H9 (cell line): ENCODE results near the gene PXN. TPM values are rescaled to one million over a fixed set of nuclear protein-coding genes. Genes with fewer than 3 reads are reported as not detected.
A peak's percentile ranks its signal among the peaks of the same experiment; 100 is the strongest.

Source experiments
- DNase-seq: peaks from one replicate; pipeline ENCODE4 v3.0.0-alpha.2; 2017
- H2AFZ ChIP-seq: one replicate; pipeline ENCODE4 v1.6.1; 2013; ENCODE audit warnings: mild to moderate bottlenecking, low read length, control low read depth, moderate library complexity
- H2AK5ac ChIP-seq: 2 replicates; pipeline ENCODE4 v1.6.1; 2013; ENCODE audit warnings: low read length, control low read depth, mixed read lengths; ENCODE audit not compliant: insufficient read length
- H2BK120ac ChIP-seq: one replicate; pipeline ENCODE4 v1.6.1; 2013; ENCODE audit warnings: low read depth, mild to moderate bottlenecking, low read length, control low read depth, inconsistent platforms; ENCODE audit not compliant: poor library complexity, severe bottlenecking
- H2BK12ac ChIP-seq: 2 replicates; pipeline ENCODE4 v1.6.1; 2013; ENCODE audit warnings: low read length, control low read depth, mixed read lengths, low read depth; ENCODE audit not compliant: insufficient read length
- H2BK15ac ChIP-seq: 2 replicates; pipeline ENCODE4 v1.6.1; 2013; ENCODE audit warnings: low read depth, low read length, control low read depth
- H2BK20ac ChIP-seq: one replicate; pipeline ENCODE4 v1.6.1; 2013; ENCODE audit warnings: low read depth, mild to moderate bottlenecking, low read length, control low read depth, inconsistent platforms; ENCODE audit not compliant: poor library complexity, severe bottlenecking
- H2BK5ac ChIP-seq: 2 replicates; pipeline ENCODE4 v1.6.1; 2013; ENCODE audit warnings: low read length, control low read depth, mixed read lengths; ENCODE audit not compliant: insufficient read length
- H3K14ac ChIP-seq: 2 replicates; pipeline ENCODE4 v1.6.1; 2013; ENCODE audit warnings: low read length, control low read depth; ENCODE audit not compliant: insufficient read depth
- H3K18ac ChIP-seq: 2 replicates; pipeline ENCODE4 v1.6.1; 2013; ENCODE audit warnings: low read depth, mild to moderate bottlenecking, mixed read lengths, low read length, control low read depth; ENCODE audit not compliant: insufficient read length
- H3K23ac ChIP-seq: 2 replicates; pipeline ENCODE4 v1.6.1; 2013; ENCODE audit warnings: low read length, control low read depth, mixed read lengths, low read depth; ENCODE audit not compliant: insufficient read length
- H3K23me2 ChIP-seq: 2 replicates; pipeline ENCODE4 v1.6.1; 2013; ENCODE audit warnings: low read depth, mild to moderate bottlenecking, mixed read lengths, low read length, control low read depth; ENCODE audit not compliant: insufficient read length, poor library complexity, severe bottlenecking
- H3K27ac ChIP-seq: 2 replicates; pipeline ENCODE4 v1.5.1; 2013; ENCODE audit warnings: low read length, control low read depth, mixed read lengths, low read depth; ENCODE audit not compliant: insufficient read length
- H3K27me3 ChIP-seq: 2 replicates; pipeline ENCODE4 v1.6.1; 2013; ENCODE audit warnings: low read length, control low read depth, inconsistent platforms; ENCODE audit not compliant: insufficient read depth
- H3K4ac ChIP-seq: 2 replicates; pipeline ENCODE4 v1.6.1; 2013; ENCODE audit warnings: low read depth, mild to moderate bottlenecking, control low read depth, inconsistent platforms, low read length, moderate library complexity
- H3K4me1 ChIP-seq: 2 replicates; pipeline ENCODE4 v1.6.1; 2013; ENCODE audit warnings: low read length, control low read depth, inconsistent platforms; ENCODE audit not compliant: insufficient read depth
- H3K4me2 ChIP-seq: 2 replicates; pipeline ENCODE4 v1.6.1; 2013; ENCODE audit warnings: low read length, control low read depth, mixed read lengths; ENCODE audit not compliant: insufficient read length, insufficient read depth
- H3K56ac ChIP-seq: 2 replicates; pipeline ENCODE4 v1.6.1; 2013; ENCODE audit warnings: low read depth, mild to moderate bottlenecking, mixed read lengths, low read length, control low read depth; ENCODE audit not compliant: insufficient read length
- H3K79me1 ChIP-seq: 2 replicates; pipeline ENCODE4 v1.6.1; 2013; ENCODE audit warnings: low read depth, mild to moderate bottlenecking, moderate library complexity, low read length, control low read depth, inconsistent platforms; ENCODE audit not compliant: insufficient read depth, poor library complexity, severe bottlenecking
- H3K79me2 ChIP-seq: 2 replicates; pipeline ENCODE4 v1.6.1; 2013; ENCODE audit warnings: low read length, control low read depth, inconsistent platforms; ENCODE audit not compliant: insufficient read depth
- H3K9ac ChIP-seq: 2 replicates; pipeline ENCODE4 v1.6.1; 2013; ENCODE audit warnings: low read length, control low read depth, mixed read lengths; ENCODE audit not compliant: insufficient read length; ENCODE audit errors: extremely low read depth
- H3K9me3 ChIP-seq: one replicate; pipeline ENCODE4 v1.6.1; 2013; ENCODE audit warnings: low read depth, low read length, inconsistent platforms; ENCODE audit not compliant: control insufficient read depth
- H3T11ph ChIP-seq: one replicate; pipeline ENCODE4 v1.6.1; 2013; ENCODE audit warnings: mild to moderate bottlenecking, low read length, control low read depth, inconsistent platforms
- H4K20me1 ChIP-seq: one replicate; pipeline ENCODE4 v1.6.1; 2013; ENCODE audit not compliant: control insufficient read depth, insufficient read length, insufficient read depth
- H4K5ac ChIP-seq: 2 replicates; pipeline ENCODE4 v1.6.1; 2013; ENCODE audit warnings: low read depth, mild to moderate bottlenecking, mixed read lengths, low read length, control low read depth; ENCODE audit not compliant: insufficient read length
- H4K8ac ChIP-seq: replicated peaks from 2 replicates; pipeline ENCODE4 v1.6.1; 2013; ENCODE audit warnings: low read length, control low read depth, mixed read lengths, low read depth; ENCODE audit not compliant: insufficient read length
- H4K91ac ChIP-seq: 2 replicates; pipeline ENCODE4 v1.6.1; 2013; ENCODE audit warnings: low read depth, mild to moderate bottlenecking, moderate library complexity, mixed read lengths, low read length, control low read depth; ENCODE audit not compliant: insufficient read length
- H3K27ac Mint-ChIP-seq, 3 experiments: 2 replicates in 2 of 3; 3 replicates in 1 of 3; pipeline ENCODE4 v1.8.0; 2020 to 2021; ENCODE audit warnings: mixed read lengths in 3 of 3, mild to moderate bottlenecking in 1 of 3, moderate library complexity in 1 of 3
- H3K27me3 Mint-ChIP-seq: 2 replicates; pipeline ENCODE4 v1.8.0; 2021; ENCODE audit warnings: low read depth, mild to moderate bottlenecking, moderate library complexity, mixed read lengths
- H3K36me3 Mint-ChIP-seq, 3 experiments: 2 replicates in 2 of 3; 3 replicates in 1 of 3; pipeline ENCODE4 v1.8.0; 2020 to 2021; ENCODE audit warnings: low read depth in 3 of 3, mixed read lengths in 3 of 3; ENCODE audit not compliant: insufficient read depth in 1 of 3
- H3K4me1 Mint-ChIP-seq, 2 experiments: 2 replicates each; pipeline ENCODE4 v1.8.0; 2020; ENCODE audit warnings: mixed read lengths in 2 of 2
- H3K4me3 Mint-ChIP-seq, 2 experiments: 2 replicates in 1 of 2; 3 replicates in 1 of 2; pipeline ENCODE4 v1.8.0; 2020 to 2021; ENCODE audit warnings: mild to moderate bottlenecking in 2 of 2, mixed read lengths in 2 of 2, moderate library complexity in 1 of 2
- H3K9me3 Mint-ChIP-seq, 2 experiments: 2 replicates in 1 of 2; 3 replicates in 1 of 2; pipeline ENCODE4 v1.8.0; 2020; ENCODE audit warnings: mild to moderate bottlenecking in 2 of 2, mixed read lengths in 2 of 2, moderate library complexity in 1 of 2
- CTCF ChIP-seq: fragments of 200-600 bp; sonication (generic); conservative IDR thresholded peaks from 3 replicates; pipeline ENCODE4 v1.8.0; 2021; ENCODE audit warnings: antibody characterized with exemption, mild to moderate bottlenecking
- WGBS: extraction: QIAGEN DNeasy Blood & Tissue Kit; methylation state at CpG from one replicate; pipeline ENCODE4 v1.1.7; 2013; ENCODE audit warnings: missing lambda C conversion rate, low lambda C conversion rate, mixed read lengths; ENCODE audit not compliant: insufficient read length; ENCODE audit errors: extremely low coverage; 5-methylcytosine and 5-hydroxymethylcytosine counted together
- total RNA-seq: library from RNA; stranded (reverse); gene quantifications from 2 replicates; pipeline ENCODE4 v1.2.1, GENCODE V29; 2021

PXN gene
- total RNA-seq, 1 experiment from 2014 or later: 92.8 TPM

GRCh38 chr12:120262852-120263747, 2.4 kb downstream of the PXN start:
- peak overlapping the region; percentile 75 to 87; a peak in 3 of 5 replicates for H3K4me3 Mint-ChIP-seq
- no peaks in the 10 kb centered on the region for H4K20me1 ChIP-seq
- H3K4ac ChIP-seq: no peak overlapping the region
- H3K4me1 ChIP-seq: peaks cover 12% of the 10 kb centered on the region
- no peak overlapping the region for H2BK12ac ChIP-seq
- no peak overlapping the region for H2BK120ac ChIP-seq
- H3K79me1 ChIP-seq: peaks cover 3% of the 10 kb centered on the region
- DNase-seq: peak; percentile 29
- H3K27ac Mint-ChIP-seq: peak overlapping the region in 1 of 3 experiments; percentile 27; a peak in 3 of 7 replicates
- H3K4me2 ChIP-seq: peak overlapping the region; percentile 50
- H3K23me2 ChIP-seq: peaks cover 8% of the 10 kb centered on the region
- H3K14ac ChIP-seq: no peak overlapping the region
- H2AFZ ChIP-seq: no peak overlapping the region
- H3K9me3 ChIP-seq: no peaks in the 10 kb centered on the region
- H3K27me3 Mint-ChIP-seq: no peaks in the 10 kb centered on the region
- no peak overlapping the region for H3T11ph ChIP-seq
- H3K27ac ChIP-seq: no peak overlapping the region
- no peak overlapping the region for H2BK15ac ChIP-seq
- no peak overlapping the region for H3K23ac ChIP-seq
- H3K18ac ChIP-seq: no peak overlapping the region
- no peaks in the 10 kb centered on the region for H3K27me3 ChIP-seq
- peaks cover 48% of the 10 kb centered on the region; the same call in 1 of the 2 replicates for H3K79me2 ChIP-seq
- TF ChIP-seq CTCF: no peak
- no peak overlapping the region for H4K91ac ChIP-seq
- no peak overlapping the region for H3K56ac ChIP-seq
- no CpG with 5 or more reads among the region's 15 CpGs for WGBS
- H2BK5ac ChIP-seq: no peak overlapping the region
- no peak overlapping the region for H4K8ac ChIP-seq
- H2BK20ac ChIP-seq: no peak overlapping the region
- H4K5ac ChIP-seq: no peak overlapping the region
- H3K4me1 Mint-ChIP-seq: peaks cover 43 to 58% of the 10 kb centered on the region in 2 experiments
- H2AK5ac ChIP-seq: no peak overlapping the region
- H3K9me3 Mint-ChIP-seq: no peaks in the 10 kb centered on the region
- H3K9ac ChIP-seq: peak overlapping the region; percentile 16
- peaks cover 0 to 5% (median 5%) of the 10 kb centered on the region in 3 experiments; a peak in 3 of 7 replicates for H3K36me3 Mint-ChIP-seq
